GM12872 (cell line): Measurements from ENCODE around the gene FGF2.

ENCODE experiments used
- TF ChIP-seq, protein P1 (sequence below): IDR thresholded peaks from 3 replicates; pipeline ENCODE4 v1.5.1; 2011; ENCODE audit warnings: low read depth, mild to moderate bottlenecking, low read length, moderate library complexity; ENCODE audit not compliant: insufficient read depth

Gene FGF2

DNA sequence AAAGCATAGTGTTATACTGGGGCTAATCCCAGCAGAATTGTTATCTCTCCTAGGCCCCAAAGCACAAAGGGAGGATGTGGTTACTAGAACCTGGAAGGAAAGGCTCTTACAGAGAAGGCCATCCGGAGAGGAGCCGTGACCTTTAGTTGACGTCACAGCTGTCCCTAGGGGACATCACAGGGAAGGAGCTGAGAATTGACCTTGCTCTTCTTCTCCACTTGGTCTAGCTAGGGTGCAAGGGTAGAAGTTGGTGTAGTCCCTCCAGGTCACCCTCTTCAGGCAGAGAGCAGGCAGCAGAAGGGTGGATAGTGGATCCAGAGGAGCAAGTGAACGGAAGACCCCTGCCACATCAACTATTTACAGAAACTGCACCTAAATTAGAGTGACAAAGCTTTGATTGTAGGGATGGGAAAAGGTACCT lies 22.8 kb upstream of the FGF2 start:
- TF ChIP-seq, protein P1, sequence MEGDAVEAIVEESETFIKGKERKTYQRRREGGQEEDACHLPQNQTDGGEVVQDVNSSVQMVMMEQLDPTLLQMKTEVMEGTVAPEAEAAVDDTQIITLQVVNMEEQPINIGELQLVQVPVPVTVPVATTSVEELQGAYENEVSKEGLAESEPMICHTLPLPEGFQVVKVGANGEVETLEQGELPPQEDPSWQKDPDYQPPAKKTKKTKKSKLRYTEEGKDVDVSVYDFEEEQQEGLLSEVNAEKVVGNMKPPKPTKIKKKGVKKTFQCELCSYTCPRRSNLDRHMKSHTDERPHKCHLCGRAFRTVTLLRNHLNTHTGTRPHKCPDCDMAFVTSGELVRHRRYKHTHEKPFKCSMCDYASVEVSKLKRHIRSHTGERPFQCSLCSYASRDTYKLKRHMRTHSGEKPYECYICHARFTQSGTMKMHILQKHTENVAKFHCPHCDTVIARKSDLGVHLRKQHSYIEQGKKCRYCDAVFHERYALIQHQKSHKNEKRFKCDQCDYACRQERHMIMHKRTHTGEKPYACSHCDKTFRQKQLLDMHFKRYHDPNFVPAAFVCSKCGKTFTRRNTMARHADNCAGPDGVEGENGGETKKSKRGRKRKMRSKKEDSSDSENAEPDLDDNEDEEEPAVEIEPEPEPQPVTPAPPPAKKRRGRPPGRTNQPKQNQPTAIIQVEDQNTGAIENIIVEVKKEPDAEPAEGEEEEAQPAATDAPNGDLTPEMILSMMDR: no peak

- TF ChIP-seq, protein P1: no peak
These were observed 19.5 kb upstream of the FGF2 start for GRCh38 chr4:122806981-122807679.

- TF ChIP-seq, protein P1: no peak
These were observed 16.0 kb upstream of the FGF2 start for GRCh38 chr4:122810669-122811068.

- TF ChIP-seq, protein P1: no peak
These were observed 12.2 kb upstream of the FGF2 start for GRCh38 chr4:122814426-122814825.

DNA sequence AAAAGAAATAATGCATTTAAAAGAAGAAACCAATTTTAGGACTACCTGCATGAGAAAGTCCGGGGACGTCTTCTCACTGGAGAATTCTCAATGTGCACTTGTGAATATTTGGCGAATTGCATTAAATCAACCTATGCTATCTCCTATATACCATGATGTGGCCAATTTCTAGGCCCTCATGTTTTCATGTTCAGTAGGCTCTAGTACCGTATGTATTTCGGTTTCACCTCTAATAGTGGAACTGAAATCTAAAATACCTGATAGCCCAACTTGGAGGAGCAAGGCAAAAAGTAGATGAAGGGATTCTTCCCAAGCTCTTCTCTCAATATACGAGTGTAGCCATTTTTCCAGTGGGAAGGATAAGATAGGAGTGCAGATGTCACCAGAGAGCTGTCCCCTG lies 11.4 kb upstream of the FGF2 start:
- TF ChIP-seq, protein P1: no peak

DNA sequence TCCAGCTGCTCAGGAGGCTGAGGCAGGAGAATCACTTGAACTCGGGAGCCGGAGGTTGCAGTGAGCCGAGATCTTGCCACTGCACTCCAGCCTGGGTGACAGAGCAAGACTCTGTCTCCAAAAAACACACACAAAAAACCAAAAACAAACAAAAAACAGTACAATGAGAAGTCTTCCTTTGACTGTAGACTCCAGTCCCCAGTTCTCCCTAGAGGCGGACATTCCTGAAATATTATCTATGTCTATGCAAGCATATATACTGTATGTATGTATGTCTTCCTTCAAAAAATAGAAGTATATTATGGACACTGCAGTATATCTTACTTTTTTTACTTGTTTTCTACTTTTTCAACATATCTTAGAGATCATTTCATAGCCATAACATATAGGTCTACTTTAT lies 10.2 kb upstream of the FGF2 start:
- TF ChIP-seq, protein P1: no peak

GRCh38 chr4:122819708-122820449 lies 6.8 kb upstream of the FGF2 start:
- TF ChIP-seq, protein P1: no peak
